NCI-H82 treated with DMSO at 0.1 percent for 48 hours (cell line): ENCODE results near the gene OR52H1.
A peak's percentile ranks its signal among the peaks of the same experiment; 100 is the strongest.

Experiments used
- DNase-seq: peaks from one replicate; lab custom pipeline; 2025; ENCODE audit not compliant: unreplicated experiment; lab: John Stamatoyannopoulos, UW

OR52H1 gene

GRCh38 chr11:5534046-5534445, 14.3 kb downstream of the OR52H1 start:
- no peak for DNase-seq

GRCh38 chr11:5531053-5531831, 17.1 kb downstream of the OR52H1 start:
- DNase-seq = no peak

GRCh38 chr11:5528495-5528894, 19.8 kb downstream of the OR52H1 start:
- DNase-seq = no peak

- DNase-seq = no peak
These were observed 20.6 kb downstream of the OR52H1 start for GRCh38 chr11:5527716-5528115.

- no peak for DNase-seq
These were observed 23.6 kb downstream of the OR52H1 start for GRCh38 chr11:5524756-5525155.

GRCh38 chr11:5522308-5522707, 26.0 kb downstream of the OR52H1 start:
- DNase-seq = no peak

GRCh38 chr11:5521540-5521939, 26.8 kb downstream of the OR52H1 start:
- DNase-seq = no peak

GRCh38 chr11:5516599-5516998, 31.7 kb downstream of the OR52H1 start, which contains the start of gene UBQLNL:
TSS of gene UBQLNL (minus strand) at chr11:5516699. CDS start at chr11:5516441, 258 bp downstream.
- no peak for DNase-seq

- DNase-seq = no peak
These were observed 33.5 kb downstream of the OR52H1 start for GRCh38 chr11:5514841-5515240.

- DNase-seq = no peak
These were observed 38.5 kb downstream of the OR52H1 start, which contains the start of gene UBQLN3 for GRCh38 chr11:5509803-5510202. TSS of gene UBQLN3 (minus strand) at chr11:5509957. CDS start at chr11:5509558, 399 bp downstream.

- DNase-seq = no peak
These were observed 39.7 kb downstream of the OR52H1 start for GRCh38 chr11:5508605-5509004.

- no peak for DNase-seq
These were observed 40.4 kb downstream of the OR52H1 start for GRCh38 chr11:5507933-5508305.

- peak; percentile 51 for DNase-seq
These were observed 41.0 kb downstream of the OR52H1 start for GRCh38 chr11:5507177-5507932.

GRCh38 chr11:5505363-5506048, 42.8 kb downstream of the OR52H1 start:
- no peak for DNase-seq

- DNase-seq = no peak
These were observed 43.9 kb downstream of the OR52H1 start for GRCh38 chr11:5504403-5504921.

- DNase-seq = no peak
These were observed 47.9 kb downstream of the OR52H1 start for GRCh38 chr11:5500393-5500801.

GRCh38 chr11:5499671-5500070, 48.7 kb downstream of the OR52H1 start:
- DNase-seq = no peak
